ENCODE results near the gene SPATS2L.

The SPATS2L gene

DNA sequence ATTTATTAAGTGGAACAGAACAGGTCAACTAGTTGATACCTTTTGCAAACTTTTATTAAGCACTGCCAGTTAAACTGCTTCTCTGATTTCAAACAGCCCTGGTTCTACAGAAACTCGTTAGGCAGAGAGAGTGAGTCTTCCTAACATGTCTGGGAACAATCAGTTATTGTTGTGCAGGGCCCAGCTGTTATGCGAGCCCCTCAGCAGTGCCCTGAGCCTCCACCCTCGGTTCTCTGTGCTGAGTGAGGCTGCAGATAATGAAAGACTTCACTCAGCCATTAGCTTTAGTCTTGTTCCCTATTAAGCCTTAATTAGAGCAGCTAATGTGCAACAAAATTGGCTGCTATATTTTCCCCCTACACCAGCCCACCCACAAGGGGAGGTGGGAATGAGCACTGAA, 163.7 kb downstream of the SPATS2L start (continued):
- TF ChIP-seq, protein P1, sequence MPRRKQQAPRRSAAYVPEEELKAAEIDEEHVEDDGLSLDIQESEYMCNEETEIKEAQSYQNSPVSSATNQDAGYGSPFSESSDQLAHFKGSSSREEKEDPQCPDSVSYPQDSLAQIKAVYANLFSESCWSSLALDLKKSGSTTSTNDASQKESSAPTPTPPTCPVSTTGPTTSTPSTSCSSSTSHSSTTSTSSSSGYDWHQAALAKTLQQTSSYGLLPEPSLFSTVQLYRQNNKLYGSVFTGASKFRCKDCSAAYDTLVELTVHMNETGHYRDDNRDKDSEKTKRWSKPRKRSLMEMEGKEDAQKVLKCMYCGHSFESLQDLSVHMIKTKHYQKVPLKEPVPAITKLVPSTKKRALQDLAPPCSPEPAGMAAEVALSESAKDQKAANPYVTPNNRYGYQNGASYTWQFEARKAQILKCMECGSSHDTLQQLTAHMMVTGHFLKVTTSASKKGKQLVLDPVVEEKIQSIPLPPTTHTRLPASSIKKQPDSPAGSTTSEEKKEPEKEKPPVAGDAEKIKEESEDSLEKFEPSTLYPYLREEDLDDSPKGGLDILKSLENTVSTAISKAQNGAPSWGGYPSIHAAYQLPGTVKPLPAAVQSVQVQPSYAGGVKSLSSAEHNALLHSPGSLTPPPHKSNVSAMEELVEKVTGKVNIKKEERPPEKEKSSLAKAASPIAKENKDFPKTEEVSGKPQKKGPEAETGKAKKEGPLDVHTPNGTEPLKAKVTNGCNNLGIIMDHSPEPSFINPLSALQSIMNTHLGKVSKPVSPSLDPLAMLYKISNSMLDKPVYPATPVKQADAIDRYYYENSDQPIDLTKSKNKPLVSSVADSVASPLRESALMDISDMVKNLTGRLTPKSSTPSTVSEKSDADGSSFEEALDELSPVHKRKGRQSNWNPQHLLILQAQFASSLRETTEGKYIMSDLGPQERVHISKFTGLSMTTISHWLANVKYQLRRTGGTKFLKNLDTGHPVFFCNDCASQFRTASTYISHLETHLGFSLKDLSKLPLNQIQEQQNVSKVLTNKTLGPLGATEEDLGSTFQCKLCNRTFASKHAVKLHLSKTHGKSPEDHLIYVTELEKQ (tag by site-specific recombination; IDR thresholded peaks at IDR 0.05; ENCODE audit: borderline replicate concordance) = no peak
- TF ChIP-seq WT1 (tag by site-specific recombination; IDR thresholded peaks at IDR 0.05) = no peak
- TF ChIP-seq IKZF3 (tag by site-specific recombination; IDR thresholded peaks at IDR 0.05) = no peak
- no peak for TF ChIP-seq ZNF670 (tag by site-specific recombination; IDR thresholded peaks at IDR 0.05; ENCODE audit: low read depth)
- no peak for TF ChIP-seq GLI4 (tag by site-specific recombination; IDR thresholded peaks at IDR 0.05)

DNA sequence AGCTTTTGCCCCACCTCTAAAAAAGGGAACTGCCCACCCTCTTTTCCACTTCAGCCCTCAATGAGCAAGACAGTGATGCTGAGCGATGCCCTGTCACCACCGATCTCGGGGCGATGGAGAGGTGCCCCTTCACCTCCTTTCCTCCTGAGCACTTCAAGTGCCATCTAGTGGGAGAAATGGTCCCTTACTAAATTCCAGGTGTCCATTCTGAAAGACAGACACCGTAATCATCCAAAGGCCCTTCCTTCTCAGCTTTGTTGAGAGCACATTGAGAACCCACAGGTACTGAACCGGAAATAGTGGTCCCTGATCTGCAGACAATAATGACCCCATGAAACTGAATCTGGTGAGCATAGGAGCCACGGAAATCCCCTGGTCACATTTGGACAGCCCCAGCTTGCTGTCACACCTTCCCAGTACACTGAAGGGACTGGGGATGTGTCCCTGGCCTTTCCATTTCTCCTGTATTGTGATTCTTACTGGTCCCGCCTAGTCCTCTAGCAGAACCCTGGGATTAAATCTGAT, 164.9 kb downstream of the SPATS2L start:
- no peaks in the 10 kb centered on the region for H3K4me1 ChIP-seq (ENCODE audit: control insufficient read depth, insufficient read depth, low read length)
- no peaks in the 10 kb centered on the region for H3K9me3 ChIP-seq (ENCODE audit: control insufficient read depth, insufficient read depth, low read depth, low read length)
- POLR2A ChIA-PET = no interaction called here
- no peak overlapping the region for H3K4me3 ChIP-seq (ENCODE audit: low read depth, low read length)
- CTCF ChIA-PET = interaction anchor here (0.6 to 1.4 kb wide), 10 partner anchors 10 to 491 kb away, joined by 3 to 6 read pairs (median 4); no protein-coding TSS in a partner anchor
- H3K36me3 ChIP-seq (ENCODE audit: control insufficient read depth in 2 of 2, insufficient read depth in 1 of 2, low read length in 2 of 2) = peaks cover 0 to 62% of the 10 kb centered on the region in 2 experiments; a peak in 2 of 3 replicates
- TF ChIP-seq ZNF518A (tag by site-specific recombination; conservative IDR thresholded peaks at IDR 0.05; ENCODE audit: low read depth) (no peak), KLF9 (tag by site-specific recombination; IDR thresholded peaks at IDR 0.05; ENCODE audit: low read depth) (no peak), ZNF10 (tag by site-specific recombination; IDR thresholded peaks at IDR 0.05) (0 out of 2 replicates have a peak, but pooled peaks have one; percentile 18), ELK4 (IDR thresholded peaks at IDR 0.05; ENCODE audit: borderline replicate concordance, low read depth, low read length) (no peak), ZNF514 (tag by site-specific recombination; IDR thresholded peaks at IDR 0.05) (no peak), ZBTB48 (tag by site-specific recombination; IDR thresholded peaks at IDR 0.05) (no peak), CTCF (tag by site-specific recombination; IDR thresholded peaks at IDR 0.05) (peak; percentile 43), SCRT2 (tag by site-specific recombination; IDR thresholded peaks at IDR 0.05) (no peak), EGR2 (tag by site-specific recombination; IDR thresholded peaks at IDR 0.05; ENCODE audit: low read depth) (no peak), ZNF701 (tag by site-specific recombination; IDR thresholded peaks at IDR 0.05) (no peak), ZNF138 (tag by site-specific recombination; IDR thresholded peaks at IDR 0.05; ENCODE audit: borderline replicate concordance) (no peak), ZNF37A (tag by site-specific recombination; IDR thresholded peaks at IDR 0.05) (no peak), ZNF341 (tag by site-specific recombination; IDR thresholded peaks at IDR 0.05; ENCODE audit: low read depth) (no peak), ZNF174 (tag by site-specific recombination; IDR thresholded peaks at IDR 0.05) (no peak), ZNF654 (tag by site-specific recombination; IDR thresholded peaks at IDR 0.05; ENCODE audit: low read depth) (peak; percentile 64), BCL11A (tag by site-specific recombination; IDR thresholded peaks at IDR 0.05; ENCODE audit: low read depth) (no peak)
- TF ChIP-seq, protein P2, sequence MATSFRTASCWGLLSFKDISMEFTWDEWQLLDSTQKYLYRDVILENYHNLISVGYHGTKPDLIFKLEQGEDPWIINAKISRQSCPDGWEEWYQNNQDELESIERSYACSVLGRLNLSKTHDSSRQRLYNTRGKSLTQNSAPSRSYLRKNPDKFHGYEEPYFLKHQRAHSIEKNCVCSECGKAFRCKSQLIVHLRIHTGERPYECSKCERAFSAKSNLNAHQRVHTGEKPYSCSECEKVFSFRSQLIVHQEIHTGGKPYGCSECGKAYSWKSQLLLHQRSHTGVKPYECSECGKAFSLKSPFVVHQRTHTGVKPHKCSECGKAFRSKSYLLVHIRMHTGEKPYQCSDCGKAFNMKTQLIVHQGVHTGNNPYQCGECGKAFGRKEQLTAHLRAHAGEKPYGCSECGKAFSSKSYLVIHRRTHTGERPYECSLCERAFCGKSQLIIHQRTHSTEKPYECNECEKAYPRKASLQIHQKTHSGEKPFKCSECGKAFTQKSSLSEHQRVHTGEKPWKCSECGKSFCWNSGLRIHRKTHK (tag by site-specific recombination; IDR thresholded peaks at IDR 0.05) = no peak
- no peak overlapping the region for H3K27ac ChIP-seq (ENCODE audit: extremely low read depth, low read depth, low read length)

Data from HEK293 (cell line).